ENCODE measurements around the gene TSPAN4.

Gene TSPAN4

GRCh38 chr11:836700-837099, 6.0 kb upstream of the TSPAN4 start:
- no peak for DNase-seq

DNA sequence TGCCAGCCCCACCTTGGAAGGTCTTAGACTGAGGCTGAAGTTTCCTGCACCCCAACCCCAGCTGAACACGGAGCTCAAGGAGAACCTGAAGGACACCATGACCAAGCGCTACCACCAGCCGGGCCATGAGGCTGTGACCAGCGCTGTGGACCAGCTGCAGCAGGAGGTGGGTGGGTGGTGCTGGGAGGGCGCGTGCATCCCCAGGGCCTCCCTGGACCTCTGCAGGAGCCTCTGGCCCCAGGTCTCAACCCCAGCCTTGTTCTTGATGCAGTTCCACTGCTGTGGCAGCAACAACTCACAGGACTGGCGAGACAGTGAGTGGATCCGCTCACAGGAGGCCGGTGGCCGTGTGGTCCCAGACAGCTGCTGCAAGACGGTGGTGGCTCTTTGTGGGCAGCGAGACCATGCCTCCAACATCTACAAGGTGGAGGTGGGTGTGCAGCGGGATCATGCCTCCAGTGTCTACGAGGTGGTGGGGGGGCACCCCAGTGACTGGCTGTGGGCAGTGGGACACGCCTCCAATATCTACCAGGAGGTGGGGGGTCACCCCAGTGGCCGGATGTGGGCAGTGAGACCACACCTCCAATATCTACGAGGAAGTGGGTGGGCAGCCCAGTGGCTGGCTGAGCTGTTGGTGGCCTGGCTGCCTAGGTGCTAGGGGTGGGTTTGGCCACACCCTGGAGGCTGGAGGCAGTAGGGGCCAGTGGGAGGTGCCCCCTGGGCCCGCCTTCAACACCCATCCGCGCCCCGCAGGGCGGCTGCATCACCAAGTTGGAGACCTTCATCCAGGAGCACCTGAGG, 5.3 kb upstream of the TSPAN4 start:
- DNase-seq, result no peak

DNA sequence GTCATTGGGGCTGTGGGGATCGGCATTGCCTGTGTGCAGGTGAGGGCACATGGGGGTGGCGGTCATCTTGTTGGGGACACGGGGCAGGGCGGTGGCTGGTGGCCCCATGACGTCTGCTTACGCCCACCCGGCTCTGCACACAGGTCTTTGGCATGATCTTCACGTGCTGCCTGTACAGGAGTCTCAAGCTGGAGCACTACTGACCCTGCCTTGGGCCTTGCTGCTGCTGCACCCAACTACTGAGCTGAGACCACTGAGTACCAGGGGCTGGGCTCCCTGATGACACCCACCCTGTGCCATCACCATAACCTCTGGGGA, 4.7 kb upstream of the TSPAN4 start:
- DNase-seq, result no peak

- no peak for DNase-seq
Observed at GRCh38 chr11:838441-839279, 4.0 kb upstream of the TSPAN4 start.

DNA sequence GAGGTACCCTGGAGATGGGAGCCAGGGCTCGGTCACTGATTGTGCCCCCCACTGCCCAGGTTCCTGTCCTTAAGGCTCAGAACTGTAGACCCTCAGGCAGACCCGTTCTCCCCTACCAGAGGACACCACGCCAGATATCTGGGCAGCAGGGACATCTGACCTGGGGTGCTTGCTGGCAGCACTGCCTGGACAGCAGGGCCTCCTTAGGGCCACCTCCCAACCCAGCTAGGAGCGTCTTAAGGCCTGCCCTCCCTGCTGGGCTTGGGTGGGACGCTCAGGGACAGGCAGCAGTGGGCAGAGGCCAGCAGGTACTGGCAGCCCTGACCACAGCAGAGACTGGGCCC, 3.4 kb upstream of the TSPAN4 start:
- DNase-seq, result no peak

DNA sequence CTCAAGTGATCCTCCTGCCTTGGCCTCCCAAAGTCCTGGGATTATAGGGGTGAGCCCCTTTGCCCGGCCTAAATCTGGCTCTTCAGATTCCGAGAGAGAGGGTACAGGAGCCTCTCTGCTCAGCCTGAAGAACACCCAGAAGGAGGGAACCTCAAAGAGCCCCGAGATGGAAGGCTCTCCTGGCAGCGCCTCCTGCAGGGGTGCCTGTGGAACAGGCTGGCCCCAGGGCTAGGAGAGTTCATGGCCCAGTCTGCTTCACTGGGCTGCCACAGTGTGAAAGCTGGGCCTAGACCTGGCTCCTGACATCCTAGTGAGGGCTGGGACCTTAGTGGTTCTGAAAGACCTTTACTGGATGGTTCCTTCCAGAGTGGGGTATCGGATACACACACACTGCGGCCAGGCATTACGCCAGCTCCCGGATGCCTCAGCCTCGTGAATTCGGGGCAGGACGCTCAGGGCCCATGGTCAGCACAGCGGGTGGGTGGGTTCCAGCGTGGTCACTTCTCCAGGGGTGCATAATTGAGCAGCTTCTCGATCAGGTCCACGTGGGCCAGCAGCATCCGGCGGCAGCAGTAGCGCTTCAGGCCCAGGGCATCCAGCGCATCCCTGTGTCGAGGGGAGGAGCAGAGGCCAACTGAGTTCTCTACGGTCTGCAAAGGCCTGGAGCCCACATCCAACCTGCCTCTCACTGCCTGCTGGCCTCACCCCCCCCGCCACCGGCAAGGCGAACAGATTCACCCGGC, 2.6 kb upstream of the TSPAN4 start:
- DNase-seq, result no peak

DNA sequence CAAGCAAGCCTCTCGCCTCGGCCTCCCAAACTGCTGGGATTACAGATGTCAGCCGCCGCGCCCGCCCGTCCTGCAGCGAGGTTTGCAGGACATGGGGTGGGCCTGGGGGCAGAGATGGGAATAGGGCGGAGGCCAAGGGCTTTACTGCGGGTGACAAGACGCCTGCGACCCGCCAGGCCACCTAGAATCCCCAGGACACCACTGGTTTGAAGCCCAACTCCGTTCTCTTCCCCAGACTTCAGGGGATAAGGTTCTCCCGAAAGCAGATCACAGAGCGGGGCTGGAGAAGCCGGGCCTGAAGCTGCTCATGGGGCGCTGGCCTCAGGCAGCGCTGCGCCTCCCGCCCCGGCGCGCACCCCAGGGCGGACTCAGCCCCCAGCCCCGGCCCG, 677 bp upstream of the TSPAN4 start:
- no peak for DNase-seq

GRCh38 chr11:843086-843734, 558 bp downstream of the TSPAN4 start:
- DNase-seq, result peak in 2 of 14 donors; percentile 25 to 54

DNA sequence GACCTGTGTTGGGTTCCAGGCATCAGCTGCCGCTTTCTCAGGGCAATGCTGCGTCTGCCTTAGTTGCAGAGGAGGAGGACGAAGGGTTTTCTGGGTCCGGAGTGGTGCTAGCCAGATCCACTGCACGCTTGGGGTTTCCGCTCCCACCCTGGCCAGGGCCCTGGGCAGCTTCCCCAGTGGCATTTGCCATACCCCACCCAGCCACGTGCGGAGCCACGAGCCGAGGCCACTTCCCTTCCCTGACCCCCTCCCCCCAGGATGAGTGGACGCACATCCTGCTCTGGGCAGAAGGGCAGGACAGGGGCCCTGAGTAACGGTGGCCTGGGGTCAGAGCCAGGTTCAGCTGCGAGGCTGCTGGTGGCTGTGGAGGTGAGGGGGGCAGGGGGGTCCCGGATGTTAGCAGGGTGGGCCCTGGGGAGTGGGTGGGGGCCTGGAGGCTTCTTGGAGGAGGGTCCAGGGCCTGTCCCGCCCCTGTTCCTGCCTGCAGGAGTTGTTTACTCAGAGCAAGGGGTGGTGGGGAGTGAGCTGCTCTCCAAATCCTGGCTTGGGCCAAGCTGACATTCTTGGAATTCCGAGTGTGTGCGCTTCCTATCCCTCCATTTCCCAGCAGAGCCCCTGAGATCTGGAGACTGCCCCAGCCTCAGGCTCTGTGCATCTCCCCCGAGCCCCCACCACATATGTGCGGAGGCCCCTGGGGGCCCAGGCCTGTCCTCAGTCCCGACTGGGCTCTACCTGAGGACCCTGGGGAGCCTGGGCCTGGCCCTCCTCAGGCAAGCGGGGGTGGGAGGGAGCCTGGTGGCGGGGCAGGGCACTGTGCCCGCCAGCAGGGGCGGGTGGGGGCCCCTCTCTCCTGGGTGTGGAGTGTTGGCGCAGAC, 1.4 kb downstream of the TSPAN4 start:
- peak in 4 of 14 donors; percentile 31 to 63 (median 41) for DNase-seq

DNA sequence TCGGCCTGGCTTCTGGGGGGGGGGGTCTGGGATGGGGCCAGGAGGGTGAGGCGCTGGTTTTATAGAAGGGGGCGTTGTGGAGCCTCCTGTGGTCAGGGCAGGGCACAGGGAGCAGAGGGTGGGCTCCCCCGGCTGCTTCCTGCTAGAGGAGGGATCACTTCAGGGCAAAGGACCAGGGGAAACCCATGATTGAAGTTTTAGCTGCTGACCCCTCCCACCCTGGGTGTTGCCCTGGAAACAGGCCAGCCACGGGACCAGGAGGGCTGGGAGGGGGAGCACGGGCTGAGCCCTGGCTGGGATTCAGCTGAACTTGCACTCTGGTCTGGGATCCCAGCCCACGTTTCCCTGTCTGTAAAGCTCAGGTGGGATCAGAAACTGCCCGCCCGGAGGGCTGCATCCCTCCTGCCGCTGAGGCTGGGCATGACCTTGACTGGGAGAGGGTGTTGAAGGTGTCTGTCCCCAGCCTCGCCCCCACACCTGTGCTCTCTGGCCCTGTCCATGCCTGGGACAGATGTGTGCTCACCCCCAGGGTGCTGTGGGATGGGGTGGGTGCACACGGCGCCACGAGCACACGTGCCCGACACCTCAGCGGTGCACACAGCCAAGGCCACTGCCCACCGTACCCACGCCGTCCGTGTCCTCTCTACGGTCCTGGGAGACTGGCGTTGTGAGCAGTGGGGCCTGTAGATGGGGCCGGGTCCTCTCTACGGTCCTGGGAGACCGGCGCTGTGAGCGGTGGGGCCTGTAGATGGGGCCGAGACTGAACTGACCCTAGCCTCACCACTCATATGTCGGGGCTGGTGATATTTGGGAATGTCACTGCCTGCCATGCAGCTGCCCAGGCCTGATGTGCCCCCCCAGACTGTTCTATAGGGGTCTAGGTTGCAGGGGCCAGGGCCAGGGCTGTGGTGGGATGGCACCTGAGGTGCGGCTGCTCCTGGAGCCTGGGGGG, 2.3 kb downstream of the TSPAN4 start:
- DNase-seq, result peak in 7 of 14 donors; percentile 31 to 54 (median 36)

- no peak for DNase-seq
Observed at GRCh38 chr11:845872-846495, 3.3 kb downstream of the TSPAN4 start.

DNA sequence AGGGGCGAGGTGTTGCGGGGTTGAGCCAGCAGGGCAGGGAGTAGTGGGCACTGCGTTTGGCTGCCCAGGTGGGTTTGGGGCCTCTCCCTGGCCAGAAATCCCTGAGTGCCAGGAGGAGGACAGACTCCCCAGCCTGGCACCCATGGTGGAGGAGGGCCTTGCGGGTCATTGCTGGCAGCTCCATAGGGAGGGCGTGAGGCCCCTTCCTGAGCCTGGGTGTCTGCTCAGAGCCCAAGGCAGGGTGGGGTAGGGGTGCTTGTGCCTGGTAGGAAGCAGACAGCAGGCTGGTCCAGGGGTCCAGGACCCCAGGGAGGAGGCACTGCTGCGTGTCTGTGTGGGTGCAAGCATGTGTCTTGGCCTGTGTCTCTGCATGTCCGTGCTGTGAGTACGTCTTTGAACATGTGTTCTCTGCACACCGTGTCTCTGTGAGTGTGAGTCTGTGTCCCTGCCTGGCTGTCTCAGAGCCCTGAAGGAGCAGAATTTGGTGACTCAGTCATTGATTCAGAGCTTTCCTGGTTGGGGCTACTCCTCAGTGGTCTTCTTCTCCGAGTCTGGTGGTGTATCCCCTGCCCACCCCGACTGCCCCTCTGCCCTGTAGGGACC, 3.9 kb downstream of the TSPAN4 start:
- DNase-seq, result no peak

- no peak for DNase-seq
Observed at GRCh38 chr11:847876-848275, 5.2 kb downstream of the TSPAN4 start.

DNA sequence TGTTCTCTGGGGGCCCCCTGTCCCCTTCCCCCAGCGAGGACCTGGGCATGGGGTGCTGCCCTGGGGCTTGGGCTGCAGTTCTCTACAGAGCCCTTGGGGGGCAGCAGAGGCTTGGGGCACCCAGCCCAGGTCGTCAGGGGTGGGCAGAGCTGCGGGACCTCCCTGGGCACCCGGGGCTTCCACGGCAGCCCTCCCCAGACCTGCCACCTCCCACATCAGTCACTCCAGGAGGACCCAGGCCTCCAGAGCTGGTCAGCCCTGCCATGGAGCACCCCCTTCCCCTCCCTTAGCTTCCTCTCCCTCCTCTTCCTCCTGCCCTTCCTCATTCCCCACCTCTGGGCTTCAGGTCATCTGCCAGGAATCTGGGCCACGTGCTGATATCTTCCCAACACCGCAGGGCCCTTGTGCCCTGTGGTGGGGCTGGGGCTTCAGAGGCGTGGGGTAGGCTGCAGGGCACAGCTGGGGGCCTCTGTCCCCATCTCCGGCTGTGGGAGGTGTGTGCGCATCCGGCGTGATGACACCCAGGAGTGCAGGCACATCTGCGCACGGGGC, 5.8 kb downstream of the TSPAN4 start:
- DNase-seq, result peak in 3 of 14 donors; percentile 26 to 45 (median 39)

- peak in 1 of 14 donors; percentile 34 for DNase-seq
Observed at GRCh38 chr11:849104-849824, 6.6 kb downstream of the TSPAN4 start.

DNA sequence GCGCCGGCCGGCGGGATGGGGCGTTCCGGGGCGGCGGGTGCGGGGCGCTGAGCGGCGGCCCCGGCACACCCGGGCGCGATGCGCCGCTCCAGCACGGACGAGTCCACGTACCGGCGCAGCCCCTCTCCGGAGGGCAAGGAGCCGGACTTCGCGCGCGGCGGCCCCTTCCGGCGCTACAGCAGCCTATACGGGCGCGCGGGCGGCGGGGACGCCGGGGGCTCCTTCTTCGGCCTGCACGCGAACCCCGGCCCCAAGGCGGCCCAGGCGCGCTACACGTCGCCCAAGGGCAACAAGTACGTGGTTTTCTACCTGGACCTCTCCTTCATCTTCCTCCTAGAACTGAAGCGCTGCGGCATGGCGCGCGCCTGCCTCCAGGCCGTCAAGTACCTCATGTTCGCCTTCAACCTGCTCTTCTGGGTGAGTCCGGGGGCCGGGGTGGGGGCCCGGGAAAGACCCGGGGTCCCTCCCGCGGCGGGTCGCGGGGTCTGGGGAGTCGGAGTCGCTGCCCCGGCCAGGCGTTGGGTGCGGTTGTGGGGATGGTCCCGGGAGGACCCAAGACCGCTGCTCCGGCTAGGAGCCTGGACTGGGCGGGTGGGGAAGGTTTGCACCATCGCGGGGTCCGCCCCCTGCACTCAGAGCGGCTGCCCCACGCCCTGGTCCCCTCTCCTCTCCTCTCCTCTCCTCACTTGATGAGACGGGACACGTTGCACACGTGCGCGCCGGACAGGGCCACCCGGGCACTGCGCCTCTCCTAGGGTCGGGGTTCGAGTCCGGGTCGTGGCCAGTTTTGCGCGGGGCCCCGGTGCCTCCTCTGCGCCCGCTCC, 7.5 kb downstream of the TSPAN4 start:
- DNase-seq, result no peak
